Lower leg skin (tissue), 3 donors: ENCODE data around the gene PACRG.

Experiments used
- CTCF ChIP-seq, 3 donors: fragments of 450-650 bp; IDR thresholded peaks; one replicate each; pipeline ENCODE4 v1.5.1; 2016; ENCODE audit warnings: antibody characterized with exemption in 3 of 3, mild to moderate bottlenecking in 3 of 3, moderate library complexity in 2 of 3
- POLR2A ChIP-seq, 2 donors: fragments of 450-650 bp; IDR thresholded peaks; one replicate each; pipeline ENCODE4 v1.6.1; 2016 to 2017; ENCODE audit warnings: antibody characterized with exemption in 2 of 2, mild to moderate bottlenecking in 1 of 2, moderate library complexity in 1 of 2

- TF ChIP-seq CTCF (IDR thresholded peaks at IDR 0.05) (no peak), POLR2A (IDR thresholded peaks at IDR 0.05) (no peak)
These were observed 97.8 kb downstream of the PACRG start for GRCh38 chr6:162825597-162825996.
